GM12878 (cell line): Measurements from ENCODE around the gene MGAT2. TPM values are rescaled to one million over a fixed set of nuclear protein-coding genes. Genes with fewer than 3 reads are reported as not detected.

Experiments
- BCL11A ChIP-seq: IDR thresholded peaks from 2 replicates; pipeline ENCODE4 v1.6.1; 2011; ENCODE audit warnings: low read depth, low read length
- BHLHE40 ChIP-seq, 2 experiments: fragments of 450-650 bp in 1 of 2; IDR thresholded peaks; 2 replicates each; pipeline ENCODE4 v1.6.1; 2011 to 2017; ENCODE audit warnings: low read depth in 2 of 2, borderline replicate concordance in 1 of 2, improper control_type of control experiment in 1 of 2, low read length in 1 of 2, mild to moderate bottlenecking in 1 of 2
- CBX5 ChIP-seq: sonication (generic); IDR thresholded peaks from 2 replicates; pipeline ENCODE4 v1.6.1; 2016; ENCODE audit warnings: low read depth, moderate library complexity, mild to moderate bottlenecking, inconsistent platforms
- CREB1 ChIP-seq: IDR thresholded peaks from 2 replicates; pipeline ENCODE4 v1.6.1; 2012; ENCODE audit warnings: low read depth, mild to moderate bottlenecking, inconsistent platforms
- E2F4 ChIP-seq: IDR thresholded peaks from 2 replicates; pipeline ENCODE4 v1.6.1; 2012; ENCODE audit warnings: low read depth, low read length, improper control_type of control experiment
- EP300 ChIP-seq, 2 experiments: fragments of 150-350 bp in 1 of 2; IDR thresholded peaks; 2 replicates each; pipeline ENCODE4 v1.6.1; 2011 to 2012; ENCODE audit warnings: low read depth in 2 of 2, low read length in 2 of 2, borderline replicate concordance in 1 of 2, improper control_type of control experiment in 1 of 2, inconsistent platforms in 1 of 2; ENCODE audit not compliant: control insufficient read depth in 1 of 2
- JUND ChIP-seq: IDR thresholded peaks from 2 replicates; pipeline ENCODE4 v1.6.1; 2012; ENCODE audit warnings: low read depth, mild to moderate bottlenecking, low read length, improper control_type of control experiment, moderate library complexity
- KLF5 ChIP-seq: fragments of 450-650 bp; IDR thresholded peaks from 2 replicates; pipeline ENCODE4 v1.6.1; 2014; ENCODE audit warnings: mild to moderate bottlenecking; ENCODE audit not compliant: partially characterized antibody
- NR2C1 ChIP-seq: fragments of 450-650 bp; IDR thresholded peaks from 2 replicates; pipeline ENCODE4 v1.6.1; 2017; ENCODE audit warnings: antibody characterized with exemption, mild to moderate bottlenecking, moderate library complexity
- NRF1 ChIP-seq: conservative IDR thresholded peaks from 2 replicates; pipeline ENCODE4 v1.6.1; 2011; ENCODE audit warnings: mild to moderate bottlenecking, low read depth, low read length, improper control_type of control experiment
- RAD21 ChIP-seq: IDR thresholded peaks from 2 replicates; pipeline ENCODE4 v1.6.1; 2011; ENCODE audit warnings: mild to moderate bottlenecking, low read depth, low read length, moderate library complexity; ENCODE audit not compliant: insufficient read depth
- SIN3A ChIP-seq: IDR thresholded peaks from 2 replicates; pipeline ENCODE4 v1.6.1; 2012; ENCODE audit warnings: low read depth, low read length, improper control_type of control experiment
- SMC3 ChIP-seq: IDR thresholded peaks from 2 replicates; pipeline ENCODE4 v1.6.1; 2011; ENCODE audit warnings: low read length, improper control_type of control experiment, borderline replicate concordance
- SRF ChIP-seq, 2 experiments: IDR thresholded peaks; 2 replicates each; pipeline ENCODE4 v1.6.1; 2011; ENCODE audit warnings: low read depth in 2 of 2, low read length in 2 of 2, mild to moderate bottlenecking in 1 of 2, moderate library complexity in 1 of 2
- STAT1 ChIP-seq: fragments of 450-650 bp; conservative IDR thresholded peaks from 2 replicates; pipeline ENCODE4 v1.6.1; 2014; ENCODE audit warnings: antibody characterized with exemption, mild to moderate bottlenecking
- TCF7 ChIP-seq: IDR thresholded peaks from 2 replicates; pipeline ENCODE4 v1.6.1; 2014; ENCODE audit warnings: antibody characterized with exemption, borderline replicate concordance
- USF1 ChIP-seq: IDR thresholded peaks from 2 replicates; pipeline ENCODE4 v1.6.1; 2011; ENCODE audit warnings: borderline replicate concordance, low read depth, mild to moderate bottlenecking, moderate library complexity, mixed read lengths, low read length; ENCODE audit not compliant: insufficient read depth; ENCODE audit errors: extremely low read length
- ZNF217 ChIP-seq: fragments of 450-650 bp; IDR thresholded peaks from 2 replicates; pipeline ENCODE4 v1.6.1; 2017; ENCODE audit warnings: antibody characterized with exemption, mild to moderate bottlenecking
- ZNF384 ChIP-seq: IDR thresholded peaks from 2 replicates; pipeline ENCODE4 v1.6.1; 2012; ENCODE audit warnings: low read depth, mild to moderate bottlenecking, low read length, improper control_type of control experiment, borderline replicate concordance
- polyA plus RNA-seq, 11 experiments: library from polyadenylated mRNA; depleted of rRNA in 4 of 11; unstranded in 6 of 11; stranded (reverse) in 5 of 11; fragments of >200 nt; fragmentation: Nextera tagmentation in 4 of 11; fragmentation: Illumina TruSeq in 1 of 11; extraction: Ambion mirVana in 4 of 11; extraction: Trizol in 1 of 11; gene quantifications; 1 replicate in 1 of 11; 2 replicates in 10 of 11; pipeline versions ENCODE4 v1.2.1 to v1.2.3, GENCODE V29; 2011 to 2016; ENCODE audit warnings: inconsistent platforms in 2 of 11, missing spikeins in 2 of 11, low read depth in 1 of 11
- total RNA-seq, 4 experiments: library from RNA; depleted of rRNA in 3 of 4; stranded (reverse); fragments of >200 nt in 3 of 4; fragmentation: Illumina TruSeq in 1 of 4; extraction: Trizol in 1 of 4; gene quantifications; 2 replicates each; pipeline versions ENCODE4 v1.2.1 to v1.2.3, GENCODE V29; 2013 to 2021
- TF ChIP-seq, protein P1 (sequence below): fragments of 450-650 bp; IDR thresholded peaks from 2 replicates; pipeline ENCODE4 v1.6.1; 2017; ENCODE audit warnings: borderline replicate concordance
- TF ChIP-seq, protein P2 (sequence below): fragments of 450-650 bp; IDR thresholded peaks from 2 replicates; pipeline ENCODE4 v1.6.1; 2017; ENCODE audit warnings: mild to moderate bottlenecking, moderate library complexity

Gene MGAT2
- total and polyA plus RNA-seq, 10 of the 15 experiments (the other 5 are each of a cell fraction or from before 2014, with no cell fraction given), result 0.03 to 51.8 (median 38.0) TPM; not detected in 1

DNA sequence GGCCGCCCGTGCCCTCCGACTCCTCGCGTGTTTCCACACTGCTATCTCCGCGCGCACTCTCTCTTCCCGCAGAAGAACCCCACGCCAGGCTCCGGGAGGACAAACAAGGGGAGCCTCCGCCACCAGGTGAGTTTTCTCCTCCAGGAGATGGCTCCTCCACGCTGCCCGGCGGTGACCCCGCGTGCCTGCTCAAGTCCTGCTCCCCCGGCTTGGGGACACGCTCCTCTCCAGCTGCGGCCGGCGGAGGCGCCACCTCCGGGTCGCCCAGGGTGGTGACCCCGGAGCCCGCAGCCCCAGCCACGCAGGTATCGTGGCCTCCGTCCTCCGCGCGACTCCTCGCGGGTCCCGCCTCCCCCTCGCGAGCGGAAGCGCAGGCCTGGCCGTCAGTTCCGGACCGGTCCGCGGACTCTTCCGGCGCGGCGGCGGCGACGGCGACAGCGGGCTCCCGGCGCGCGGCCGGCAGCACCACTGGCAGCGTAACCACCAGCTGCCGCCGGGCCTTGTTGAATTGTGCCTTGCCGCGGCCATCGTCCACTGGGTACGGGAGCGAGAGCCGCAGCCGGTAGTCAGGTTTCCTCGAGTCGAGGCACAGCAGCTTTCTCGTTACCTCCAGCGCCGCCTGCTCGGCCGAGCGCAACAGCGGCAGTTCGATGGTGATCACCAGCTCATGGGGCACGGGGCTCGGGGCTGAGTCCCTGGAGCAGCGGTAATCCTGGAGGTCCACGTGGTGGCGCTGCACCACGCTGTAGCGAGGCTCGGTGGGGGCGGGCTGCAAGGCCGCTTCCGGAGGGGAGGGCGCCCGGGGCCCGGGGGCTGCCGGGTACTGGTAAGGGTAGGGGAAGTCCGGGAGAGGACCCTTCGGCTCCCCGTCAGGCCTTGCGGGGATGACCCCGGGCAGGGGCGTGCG, 13.3 kb downstream of the MGAT2 start (continued):
- TF ChIP-seq USF1 (peak; percentile 41), CREB1 (peak; percentile 76; the same call in 1 of the 2 replicates), JUND (0 out of 2 replicates have a peak, but pooled peaks have one; percentile 22), SRF (IDR thresholded peaks at IDR 0.05; ENCODE audit: low read depth in 2 of 2, low read length in 2 of 2) (peak; percentile 48 to 78; a peak in 2 of 4 replicates), NR2C1 (peak; percentile 63), KLF5 (peak; percentile 43), BHLHE40 (IDR thresholded peaks at IDR 0.05; ENCODE audit: borderline replicate concordance in 1 of 2, low read depth in 2 of 2, low read length in 1 of 2) (peak; percentile 55 to 60; a peak in 2 of 4 replicates), E2F4 (peak; percentile 34; the same call in 1 of the 2 replicates), EP300 (IDR thresholded peaks at IDR 0.05; ENCODE audit: borderline replicate concordance in 1 of 2, control insufficient read depth in 1 of 2, low read depth in 2 of 2, low read length in 2 of 2) (peak in 1 of 2 experiments; percentile 35; a peak in 1 of 4 replicates), SMC3 (peak; percentile 66), ZNF217 (peak; percentile 60; the same call in 1 of the 2 replicates), NRF1 (no peak), RAD21 (peak; percentile 88), CBX5 (no peak; the same call in 1 of the 2 replicates), BCL11A (no peak), ZNF384 (no peak), SIN3A (peak; percentile 84; the same call in 1 of the 2 replicates), TCF7 (no peak), STAT1 (peak; percentile 69; the same call in 1 of the 2 replicates)
- TF ChIP-seq, protein P1, sequence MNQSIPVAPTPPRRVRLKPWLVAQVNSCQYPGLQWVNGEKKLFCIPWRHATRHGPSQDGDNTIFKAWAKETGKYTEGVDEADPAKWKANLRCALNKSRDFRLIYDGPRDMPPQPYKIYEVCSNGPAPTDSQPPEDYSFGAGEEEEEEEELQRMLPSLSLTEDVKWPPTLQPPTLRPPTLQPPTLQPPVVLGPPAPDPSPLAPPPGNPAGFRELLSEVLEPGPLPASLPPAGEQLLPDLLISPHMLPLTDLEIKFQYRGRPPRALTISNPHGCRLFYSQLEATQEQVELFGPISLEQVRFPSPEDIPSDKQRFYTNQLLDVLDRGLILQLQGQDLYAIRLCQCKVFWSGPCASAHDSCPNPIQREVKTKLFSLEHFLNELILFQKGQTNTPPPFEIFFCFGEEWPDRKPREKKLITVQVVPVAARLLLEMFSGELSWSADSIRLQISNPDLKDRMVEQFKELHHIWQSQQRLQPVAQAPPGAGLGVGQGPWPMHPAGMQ, result no peak
- TF ChIP-seq, protein P2, sequence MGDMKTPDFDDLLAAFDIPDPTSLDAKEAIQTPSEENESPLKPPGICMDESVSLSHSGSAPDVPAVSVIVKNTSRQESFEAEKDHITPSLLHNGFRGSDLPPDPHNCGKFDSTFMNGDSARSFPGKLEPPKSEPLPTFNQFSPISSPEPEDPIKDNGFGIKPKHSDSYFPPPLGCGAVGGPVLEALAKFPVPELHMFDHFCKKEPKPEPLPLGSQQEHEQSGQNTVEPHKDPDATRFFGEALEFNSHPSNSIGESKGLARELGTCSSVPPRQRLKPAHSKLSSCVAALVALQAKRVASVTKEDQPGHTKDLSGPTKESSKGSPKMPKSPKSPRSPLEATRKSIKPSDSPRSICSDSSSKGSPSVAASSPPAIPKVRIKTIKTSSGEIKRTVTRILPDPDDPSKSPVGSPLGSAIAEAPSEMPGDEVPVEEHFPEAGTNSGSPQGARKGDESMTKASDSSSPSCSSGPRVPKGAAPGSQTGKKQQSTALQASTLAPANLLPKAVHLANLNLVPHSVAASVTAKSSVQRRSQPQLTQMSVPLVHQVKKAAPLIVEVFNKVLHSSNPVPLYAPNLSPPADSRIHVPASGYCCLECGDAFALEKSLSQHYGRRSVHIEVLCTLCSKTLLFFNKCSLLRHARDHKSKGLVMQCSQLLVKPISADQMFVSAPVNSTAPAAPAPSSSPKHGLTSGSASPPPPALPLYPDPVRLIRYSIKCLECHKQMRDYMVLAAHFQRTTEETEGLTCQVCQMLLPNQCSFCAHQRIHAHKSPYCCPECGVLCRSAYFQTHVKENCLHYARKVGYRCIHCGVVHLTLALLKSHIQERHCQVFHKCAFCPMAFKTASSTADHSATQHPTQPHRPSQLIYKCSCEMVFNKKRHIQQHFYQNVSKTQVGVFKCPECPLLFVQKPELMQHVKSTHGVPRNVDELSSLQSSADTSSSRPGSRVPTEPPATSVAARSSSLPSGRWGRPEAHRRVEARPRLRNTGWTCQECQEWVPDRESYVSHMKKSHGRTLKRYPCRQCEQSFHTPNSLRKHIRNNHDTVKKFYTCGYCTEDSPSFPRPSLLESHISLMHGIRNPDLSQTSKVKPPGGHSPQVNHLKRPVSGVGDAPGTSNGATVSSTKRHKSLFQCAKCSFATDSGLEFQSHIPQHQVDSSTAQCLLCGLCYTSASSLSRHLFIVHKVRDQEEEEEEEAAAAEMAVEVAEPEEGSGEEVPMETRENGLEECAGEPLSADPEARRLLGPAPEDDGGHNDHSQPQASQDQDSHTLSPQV, result 0 out of 2 replicates have a peak, but pooled peaks have one; percentile 7
